CD4-positive, alpha-beta memory T cell (primary cell): ENCODE data around the gene MRPL53. TPM values are rescaled to one million over a fixed set of nuclear protein-coding genes. Genes with fewer than 3 reads are reported as not detected.

ENCODE experiments used
- CTCF ChIA-PET: fragments of 350-600 bp; sonication (Branson Sonifier 250); formaldehyde crosslinking; loops from one replicate; lab custom pipeline; 2021; ENCODE audit warnings: inconsistent platforms; ENCODE audit not compliant: partially characterized antibody; lab: Charles Lee
- POLR2A ChIA-PET: fragments of 350-600 bp; sonication (Branson Sonifier 250); formaldehyde crosslinking; loops from one replicate; lab custom pipeline; 2021; ENCODE audit not compliant: partially characterized antibody; lab: Charles Lee
- DNase-seq, 5 donors: peaks; one replicate each; pipeline versions ENCODE4 v3.0.0 to v3.0.0-alpha.2; 2020 to 2022; ENCODE audit warnings: mixed read lengths in 1 of 5
- H3K27ac ChIP-seq: one replicate; pipeline ENCODE4 v1.7.0; 2013; ENCODE audit warnings: low read depth, low read length
- H3K27me3 ChIP-seq: 2 replicates; pipeline ENCODE4 v1.7.0; 2013; ENCODE audit warnings: mild to moderate bottlenecking, low read length, moderate library complexity; ENCODE audit not compliant: insufficient read depth
- H3K36me3 ChIP-seq: 2 replicates; pipeline ENCODE4 v1.7.0; 2013; ENCODE audit warnings: mild to moderate bottlenecking, low read length, moderate library complexity; ENCODE audit not compliant: insufficient read depth
- H3K4me1 ChIP-seq: 2 replicates; pipeline ENCODE4 v1.7.0; 2013; ENCODE audit warnings: mild to moderate bottlenecking, low read length, moderate library complexity; ENCODE audit not compliant: insufficient read depth
- H3K4me3 ChIP-seq, 2 donors: one replicate each; pipeline ENCODE4 v1.7.0; 2013; ENCODE audit warnings: low read length in 2 of 2, mild to moderate bottlenecking in 1 of 2
- H3K9me3 ChIP-seq, 2 donors: one replicate each; pipeline ENCODE4 v1.7.0; 2013; ENCODE audit warnings: low read length in 2 of 2, control low read depth in 1 of 2; ENCODE audit not compliant: control insufficient read depth in 1 of 2
- H3K27ac Mint-ChIP-seq, 7 donors: one replicate each; pipeline ENCODE4 v1.8.0; 2020 to 2021; ENCODE audit warnings: mixed read lengths in 7 of 7, mild to moderate bottlenecking in 6 of 7, inconsistent platforms in 3 of 7, moderate library complexity in 3 of 7
- H3K27me3 Mint-ChIP-seq, 2 donors: one replicate each; pipeline ENCODE4 v1.8.0; 2020 to 2021; ENCODE audit warnings: mixed read lengths in 2 of 2
- H3K36me3 Mint-ChIP-seq, 2 donors: one replicate each; pipeline ENCODE4 v1.8.0; 2020 to 2021; ENCODE audit warnings: mixed read lengths in 2 of 2, inconsistent platforms in 1 of 2, mild to moderate bottlenecking in 1 of 2
- H3K4me1 Mint-ChIP-seq, 4 donors: one replicate each; pipeline ENCODE4 v1.8.0; 2020 to 2021; ENCODE audit warnings: mixed read lengths in 4 of 4, mild to moderate bottlenecking in 1 of 4
- H3K4me3 Mint-ChIP-seq, 8 donors: one replicate each; pipeline ENCODE4 v1.8.0; 2020 to 2021; ENCODE audit warnings: mixed read lengths in 8 of 8, mild to moderate bottlenecking in 7 of 8, moderate library complexity in 6 of 8, inconsistent platforms in 3 of 8
- H3K9me3 Mint-ChIP-seq, 8 donors: one replicate each; pipeline ENCODE4 v1.8.0; 2020 to 2021; ENCODE audit warnings: mixed read lengths in 8 of 8, mild to moderate bottlenecking in 5 of 8, inconsistent platforms in 3 of 8, moderate library complexity in 1 of 8
- intact Hi-C: fragments of 100-400 bp; cut with micrococcal nuclease; formaldehyde crosslinking; loops from one replicate; pipeline ENCODE4 v1.15.1; 2023
- polyA plus RNA-seq, 2 donors: library from polyadenylated mRNA; unstranded; fragments of 300-500 nt; fragmentation: Illumina TruSeq; gene quantifications; one replicate each; pipeline ENCODE4 v1.2.3, GENCODE V29; 2021
- total RNA-seq, 2 experiments: library from RNA; stranded (reverse); gene quantifications; one replicate each; pipeline ENCODE4 v1.2.3, GENCODE V29; 2021

MRPL53 gene
- total and polyA plus RNA-seq, 4 experiments from 2014 or later: 72.8 to 120 (median 89.4) TPM

- CTCF ChIA-PET: interaction anchor here (0.5 to 2.1 kb wide), 6 partner anchors 23 to 86 kb away, joined by 3 to 9 read pairs (median 3); partner anchors contain the start of genes CCDC142, HTRA2, MRPL53 and TTC31
- H3K36me3 ChIP-seq: peaks cover 15% of the 10 kb centered on the region
- peak within 1 kb of the TSS; percentile 83 to 97 for H3K4me3 ChIP-seq
- peak; percentile 98 to 99 (median 98) for DNase-seq
- H3K4me1 Mint-ChIP-seq: peaks cover 18 to 64% (median 46%) of the 10 kb centered on the region in 4 donors
- H3K9me3 Mint-ChIP-seq: peaks cover 0 to 4% (median 0%) of the 10 kb centered on the region in 8 donors
- H3K27me3 Mint-ChIP-seq: peaks cover 16 to 45% of the 10 kb centered on the region in 2 donors
- H3K27ac ChIP-seq: peak within 1 kb of the TSS; percentile 98
- POLR2A ChIA-PET: interaction anchor here (0.9 to 7.0 kb wide), 12 partner anchors 9 to 86 kb away, joined by 3 to 60 read pairs (median 8); partner anchors contain the start of genes AUP1, C2orf81, CCDC142 and DQX1
- peaks cover 40% of the 10 kb centered on the region for H3K4me1 ChIP-seq
- no peaks in the 10 kb centered on the region for H3K9me3 ChIP-seq
- H3K27me3 ChIP-seq: peaks cover 19% of the 10 kb centered on the region
- H3K36me3 Mint-ChIP-seq: peaks cover 30 to 34% of the 10 kb centered on the region in 2 donors
- peak within 1 kb of the TSS; percentile 98 to 100 (median 100) for H3K4me3 Mint-ChIP-seq
- intact Hi-C loops: loop anchor here (1.0 to 2.0 kb wide), 5 partner anchors 22 to 53 kb away; partner anchors contain the start of genes AUP1, HTRA2, INO80B and TTC31
- H3K27ac Mint-ChIP-seq: peak within 1 kb of the TSS; percentile 97 to 100 (median 100)
Measured at GRCh38 chr2:74507145-74507925, 34.9 kb upstream of the MRPL53 start, which contains the start of gene PCGF1. Gene PCGF1, minus strand, starts transcription at chr2:74507695. Its CDS starts 27 bp downstream, at chr2:74507668.

GRCh38 chr2:74505448-74506246, 33.2 kb upstream of the MRPL53 start:
- Mint-ChIP-seq H3K9me3 (peaks cover 0 to 4% (median 0%) of the 10 kb centered on the region in 8 donors), H3K27me3 (peaks cover 17 to 56% of the 10 kb centered on the region in 2 donors), H3K27ac (peak overlapping the region in 1 of 7 donors; percentile 15), H3K4me3 (peak overlapping the region in 5 of 8 donors; percentile 2 to 78 (median 23)), H3K36me3 (peaks cover 30 to 34% of the 10 kb centered on the region in 2 donors), H3K4me1 (peaks cover 19 to 75% (median 50%) of the 10 kb centered on the region in 4 donors)
- DNase-seq: no peak
- peaks cover 15% of the 10 kb centered on the region for H3K36me3 ChIP-seq
- POLR2A ChIA-PET: interaction anchor here (1.8 to 7.0 kb wide), 9 partner anchors 10 to 51 kb away, joined by 8 to 60 read pairs (median 19); partner anchors contain the start of genes AUP1, CCDC142, DQX1 and HTRA2
- no peak overlapping the region for H3K4me3 ChIP-seq
- CTCF ChIA-PET: no interaction called here
- peaks cover 41% of the 10 kb centered on the region for H3K4me1 ChIP-seq
- peaks cover 31% of the 10 kb centered on the region for H3K27me3 ChIP-seq
- no peaks in the 10 kb centered on the region for H3K9me3 ChIP-seq
- H3K27ac ChIP-seq: no peak overlapping the region
- intact Hi-C loops: loop anchor here (2.0 kb wide), 1 partner anchor 51 kb away; the partner anchor contains the start of gene INO80B

GRCh38 chr2:74504591-74504990, 32.1 kb upstream of the MRPL53 start:
- no peak overlapping the region for H3K27ac ChIP-seq
- ChIA-PET POLR2A (interaction anchor here (1.2 to 8.0 kb wide), 8 partner anchors 13 to 50 kb away, joined by 3 to 60 read pairs (median 12); partner anchors contain the start of genes AUP1, CCDC142, DQX1 and HTRA2), CTCF (interaction anchor here (1.0 to 2.1 kb wide), 2 partner anchors 17 to 26 kb away, joined by 3 to 17 read pairs; partner anchors contain the start of genes AUP1 and HTRA2)
- H3K9me3 ChIP-seq: no peaks in the 10 kb centered on the region
- no peak overlapping the region for H3K4me3 ChIP-seq
- Mint-ChIP-seq H3K27me3 (peaks cover 16 to 63% of the 10 kb centered on the region in 2 donors), H3K9me3 (peaks cover 0 to 4% (median 0%) of the 10 kb centered on the region in 8 donors), H3K36me3 (peaks cover 30 to 34% of the 10 kb centered on the region in 2 donors), H3K4me3 (peak overlapping the region in 7 of 8 donors; percentile 2 to 78 (median 49)), H3K27ac (peak overlapping the region in 1 of 7 donors; percentile 15), H3K4me1 (peaks cover 18 to 84% (median 51%) of the 10 kb centered on the region in 4 donors)
- peaks cover 41% of the 10 kb centered on the region for H3K4me1 ChIP-seq
- H3K36me3 ChIP-seq: peaks cover 15% of the 10 kb centered on the region
- no peak for DNase-seq
- peaks cover 35% of the 10 kb centered on the region for H3K27me3 ChIP-seq
- intact Hi-C loops: no loop called here

GRCh38 chr2:74503506-74504475, 31.3 kb upstream of the MRPL53 start:
- H3K27me3 Mint-ChIP-seq: peaks cover 20 to 68% of the 10 kb centered on the region in 2 donors
- no peaks in the 10 kb centered on the region for H3K9me3 ChIP-seq
- H3K4me1 Mint-ChIP-seq: peaks cover 23 to 90% (median 56%) of the 10 kb centered on the region in 4 donors
- peak overlapping the region in 2 of 7 donors; percentile 54 to 60 for H3K27ac Mint-ChIP-seq
- H3K9me3 Mint-ChIP-seq: peaks cover 0 to 4% (median 0%) of the 10 kb centered on the region in 8 donors
- peaks cover 15% of the 10 kb centered on the region for H3K36me3 ChIP-seq
- peak overlapping the region in 1 of 2 donors; percentile 49 for H3K4me3 ChIP-seq
- no peak overlapping the region for H3K27ac ChIP-seq
- intact Hi-C loops: no loop called here
- CTCF ChIA-PET: interaction anchor here (0.8 to 2.1 kb wide), 5 partner anchors 18 to 47 kb away, joined by 3 to 17 read pairs (median 4); partner anchors contain the start of genes AUP1, CCDC142, HTRA2 and TTC31
- peak overlapping the region in 7 of 8 donors; percentile 55 to 79 (median 74) for H3K4me3 Mint-ChIP-seq
- H3K27me3 ChIP-seq: peaks cover 36% of the 10 kb centered on the region
- POLR2A ChIA-PET: interaction anchor here (1.1 to 8.0 kb wide), 10 partner anchors 10 to 49 kb away, joined by 3 to 60 read pairs (median 8); partner anchors contain the start of genes AUP1, CCDC142, DQX1 and HTRA2
- H3K36me3 Mint-ChIP-seq: peaks cover 30 to 34% of the 10 kb centered on the region in 2 donors
- DNase-seq: no peak
- H3K4me1 ChIP-seq: peaks cover 49% of the 10 kb centered on the region

- peaks cover 0 to 4% (median 0%) of the 10 kb centered on the region in 8 donors for H3K9me3 Mint-ChIP-seq
- ChIA-PET CTCF (interaction anchor here (0.8 to 2.1 kb wide), 4 partner anchors 20 to 46 kb away, joined by 3 to 17 read pairs (median 5); partner anchors contain the start of genes AUP1, CCDC142, HTRA2 and TTC31), POLR2A (interaction anchor here (1.1 to 8.0 kb wide), 7 partner anchors 9 to 45 kb away, joined by 3 to 60 read pairs (median 14); partner anchors contain the start of genes AUP1, CCDC142, HTRA2 and MRPL53)
- H3K27ac Mint-ChIP-seq: peak overlapping the region in 2 of 7 donors; percentile 54 to 60
- peaks cover 30 to 33% of the 10 kb centered on the region in 2 donors for H3K36me3 Mint-ChIP-seq
- peaks cover 15% of the 10 kb centered on the region for H3K36me3 ChIP-seq
- DNase-seq: peak in 1 of 5 donors; percentile 35
- intact Hi-C loops: no loop called here
- peaks cover 51% of the 10 kb centered on the region for H3K4me1 ChIP-seq
- peaks cover 36% of the 10 kb centered on the region for H3K27me3 ChIP-seq
- H3K27ac ChIP-seq: no peak overlapping the region
- peak overlapping the region in 1 of 2 donors; percentile 49 for H3K4me3 ChIP-seq
- peak overlapping the region; percentile 55 to 79 (median 74) for H3K4me3 Mint-ChIP-seq
- H3K9me3 ChIP-seq: no peaks in the 10 kb centered on the region
- H3K4me1 Mint-ChIP-seq: peaks cover 20 to 90% (median 55%) of the 10 kb centered on the region in 4 donors
- H3K27me3 Mint-ChIP-seq: peaks cover 24 to 74% of the 10 kb centered on the region in 2 donors
Measured at GRCh38 chr2:74502720-74503505, 30.4 kb upstream of the MRPL53 start.
